ENCODE data around the gene ZFYVE27.

DNA sequence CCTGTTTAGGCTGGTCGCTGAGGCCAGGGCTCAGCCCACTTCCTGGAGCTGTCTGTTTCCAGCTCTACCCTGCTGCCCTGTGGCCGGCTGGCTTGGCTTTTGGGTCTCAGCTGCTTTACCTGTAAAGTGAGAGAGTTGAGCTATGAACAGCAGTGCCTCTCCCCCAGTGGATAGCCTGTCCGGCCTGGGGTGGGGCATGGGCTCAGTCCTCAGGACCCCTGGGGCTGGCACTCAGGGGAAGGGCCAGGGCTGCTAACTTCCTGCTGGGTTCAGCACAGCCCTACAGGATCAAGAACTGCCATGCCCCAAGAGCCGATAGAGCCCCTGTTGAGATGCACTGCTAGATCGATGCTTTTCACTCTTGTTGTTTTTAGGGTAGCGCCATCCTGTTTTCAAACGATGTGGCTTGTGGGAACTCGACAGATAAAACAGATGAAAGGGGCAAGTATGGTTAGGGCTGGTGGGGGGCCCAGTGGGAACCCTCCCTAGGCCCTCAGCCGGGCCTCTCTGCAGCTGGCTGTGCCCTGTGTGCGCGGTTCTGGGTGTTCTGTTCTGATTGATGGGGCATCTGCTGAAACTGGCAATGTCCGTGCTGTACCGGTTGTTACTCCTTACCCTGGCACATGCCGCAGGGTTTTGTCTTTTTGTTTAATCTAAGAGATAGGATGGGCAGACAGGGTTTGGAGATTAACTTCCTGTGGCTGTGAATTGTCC is 44.8 kb downstream of the ZFYVE27 start:
- no peak for TF ChIP-seq CTCF (IDR thresholded peaks at IDR 0.05)
- TF ChIP-seq ZFX (IDR thresholded peaks at IDR 0.05; ENCODE audit: borderline replicate concordance), result no peak
